HepG2 (cell line): ENCODE data around the gene GPATCH3.

Experiments used
- ATF1 ChIP-seq: IDR thresholded peaks from 2 replicates; pipeline ENCODE4 v1.6.1; 2016; ENCODE audit warnings: mild to moderate bottlenecking, control low read depth
- BRCA1 ChIP-seq: sonication (generic); formaldehyde crosslinking; IDR thresholded peaks from 2 replicates; pipeline ENCODE4 v1.4.0; 2020; ENCODE audit warnings: missing genetic modification reagents
- CBFB ChIP-seq: sonication (generic); formaldehyde crosslinking; IDR thresholded peaks from 2 replicates; pipeline ENCODE4 v1.4.0; 2020; ENCODE audit warnings: missing genetic modification reagents
- CTCF ChIP-seq: sonication (generic); formaldehyde crosslinking; IDR thresholded peaks from 2 replicates; pipeline ENCODE4 v1.5.0; 2020; ENCODE audit warnings: mild to moderate bottlenecking, missing genetic modification reagents, moderate library complexity
- EZH2 ChIP-seq: conservative IDR thresholded peaks from 2 replicates; pipeline ENCODE4 v1.6.1; 2012; ENCODE audit warnings: mild to moderate bottlenecking, low read depth, low read length, moderate library complexity
- FUBP1 ChIP-seq: sonication (generic); formaldehyde crosslinking; IDR thresholded peaks from 2 replicates; pipeline ENCODE4 v1.5.1; 2020; ENCODE audit warnings: missing genetic modification reagents, mild to moderate bottlenecking, borderline replicate concordance
- MYC ChIP-seq: sonication (generic); formaldehyde crosslinking; IDR thresholded peaks from 2 replicates; pipeline ENCODE4 v1.9.0; 2021; ENCODE audit warnings: missing genetic modification reagents, borderline replicate concordance
- MYNN ChIP-seq: sonication (generic); formaldehyde crosslinking; IDR thresholded peaks from 2 replicates; pipeline ENCODE4 v1.4.0; 2020; ENCODE audit warnings: mild to moderate bottlenecking, low read depth, missing genetic modification reagents
- SNAPC5 ChIP-seq: sonication (generic); formaldehyde crosslinking; IDR thresholded peaks from 2 replicates; pipeline ENCODE4 v1.8.1; 2023; ENCODE audit warnings: mild to moderate bottlenecking, missing genetic modification reagents, borderline replicate concordance
- ZNF10 ChIP-seq: sonication (generic); formaldehyde crosslinking; IDR thresholded peaks from 2 replicates; pipeline ENCODE4 v1.4.0; 2020; ENCODE audit warnings: mild to moderate bottlenecking, low read depth, missing genetic modification reagents, borderline replicate concordance
- ZNF282 ChIP-seq: fragments of 450-650 bp; IDR thresholded peaks from 2 replicates; pipeline ENCODE4 v1.6.1; 2018; ENCODE audit not compliant: partially characterized antibody

- TF ChIP-seq ZNF10 (CRISPR knock-in tag), result no peak
- no peak for TF ChIP-seq EZH2
- TF ChIP-seq FUBP1 (CRISPR knock-in tag), result no peak
- TF ChIP-seq SNAPC5, result no peak
- TF ChIP-seq MYC (CRISPR knock-in tag), result no peak
- TF ChIP-seq ATF1 (CRISPR knock-in tag), result no peak
- TF ChIP-seq CTCF, result no peak
- no peak for TF ChIP-seq BRCA1 (CRISPR knock-in tag)
- TF ChIP-seq ZNF282, result no peak
- TF ChIP-seq MYNN (CRISPR knock-in tag), result no peak
- TF ChIP-seq CBFB (CRISPR knock-in tag), result no peak
Observed at GRCh38 chr1:26888231-26888630, 12.0 kb downstream of the GPATCH3 start.
